Left lung (tissue), 10 donors: ENCODE results near the gene RARB. TPM values are rescaled to one million over a fixed set of nuclear protein-coding genes. Genes with fewer than 3 reads are reported as not detected.

Experiments
- ATAC-seq: fragments of 200-7000 bp; cut with Tn5 transposase; one replicate; pipeline ENCODE4 v1.9.1; 2020; ENCODE audit warnings: moderate library complexity
- DNase-seq, 4 donors: peaks; one replicate each; pipeline ENCODE4 v3.0.0-alpha.2; 2013 to 2020
- H3K27ac ChIP-seq, 2 donors: fragments of 200-600 bp; sonication (generic) in 1 of 2; one replicate each; pipeline versions ENCODE4 v1.5.0 to v1.8.0; 2020 to 2021
- H3K27me3 ChIP-seq, 2 donors: fragments of 200-600 bp; sonication (generic) in 1 of 2; one replicate each; pipeline versions ENCODE4 v1.5.0 to v1.8.0; 2020 to 2021
- H3K36me3 ChIP-seq, 2 donors: fragments of 200-600 bp; sonication (generic) in 1 of 2; one replicate each; pipeline versions ENCODE4 v1.5.0 to v1.8.0; 2020 to 2021
- H3K4me1 ChIP-seq, 2 donors: fragments of 200-600 bp; one replicate each; pipeline ENCODE4 v1.8.0; 2021
- H3K4me3 ChIP-seq, 2 donors: fragments of 200-600 bp; sonication (generic) in 1 of 2; one replicate each; pipeline versions ENCODE4 v1.5.0 to v1.8.0; 2020 to 2021; ENCODE audit warnings: mild to moderate bottlenecking in 1 of 2
- H3K9me3 ChIP-seq, 2 donors: fragments of 200-600 bp; sonication (generic) in 1 of 2; one replicate each; pipeline versions ENCODE4 v1.5.0 to v1.8.0; 2020 to 2021
- CTCF ChIP-seq, 2 donors: fragments of 200-600 bp; sonication (generic) in 1 of 2; IDR thresholded peaks; one replicate each; pipeline versions ENCODE4 v1.5.0 to v1.8.0; 2021; ENCODE audit warnings: antibody characterized with exemption in 2 of 2
- intact Hi-C, 2 donors: fragments of 100-400 bp; cut with DNase I; formaldehyde crosslinking; loops; one replicate each; pipeline versions ENCODE4 v1.11.2 to v1.14.2; 2022
- polyA plus RNA-seq, 6 donors: library from polyadenylated mRNA; unstranded; fragments of 120-200 nt; gene quantifications; one replicate each; pipeline ENCODE4 v1.2.1, GENCODE V29; 2013; ENCODE audit not compliant: insufficient read length in 6 of 6
- total RNA-seq, 2 donors: library from RNA; stranded (reverse); fragmentation: NEBNext Ultra II Directional; extraction: Animal tissue kit (Norgen Biotek cat#: 25700); gene quantifications; one replicate each; pipeline ENCODE4 v1.2.1, GENCODE V29; 2021
- donor health status: DM: no; HTN: yes; CAD: no.
- donor health status: DM: no; HTN: no; CAD: no.

Gene RARB
- total and polyA plus RNA-seq, 8 donors: 4.1 to 40.1 (median 33.3) TPM

- H3K36me3 ChIP-seq: no peaks in the 10 kb centered on the region
- intact Hi-C loops: no loop called here
These were observed 44.7 kb downstream of the RARB start for GRCh38 chr3:25472731-25473130.

GRCh38 chr3:25473246-25473645 is 45.2 kb downstream of the RARB start:
- no peak for DNase-seq
- peaks cover 13 to 16% of the 10 kb centered on the region in 2 donors for H3K4me1 ChIP-seq
- no peak for TF ChIP-seq CTCF (IDR thresholded peaks at IDR 0.05)
- no peaks in the 10 kb centered on the region for H3K27me3 ChIP-seq
- no peaks in the 10 kb centered on the region for H3K9me3 ChIP-seq
- intact Hi-C loops: no loop called here
- no peak for ATAC-seq
- no peaks in the 10 kb centered on the region for H3K36me3 ChIP-seq
- no peak overlapping the region for H3K27ac ChIP-seq
- H3K4me3 ChIP-seq: no peak overlapping the region

More at GRCh38 chr3:25472731-25473130, 44.7 kb downstream of the RARB start:
- DNase-seq (no peak), ATAC-seq (no peak)
- Histone ChIP-seq H3K27me3 (no peaks in the 10 kb centered on the region), H3K4me1 (peaks cover 13 to 16% of the 10 kb centered on the region in 2 donors), H3K27ac (no peak overlapping the region), H3K9me3 (no peaks in the 10 kb centered on the region), H3K4me3 (no peak overlapping the region)
- TF ChIP-seq CTCF (IDR thresholded peaks at IDR 0.05): no peak

GRCh38 chr3:25474052-25474451 is 46.0 kb downstream of the RARB start:
- intact Hi-C loops: no loop called here
- H3K4me1 ChIP-seq: peaks cover 9% of the 10 kb centered on the region in 2 donors

GRCh38 chr3:25476639-25477038 is 48.6 kb downstream of the RARB start:
- no peak for TF ChIP-seq CTCF (IDR thresholded peaks at IDR 0.05)
- H3K36me3 ChIP-seq: no peaks in the 10 kb centered on the region
- intact Hi-C loops: no loop called here
- no peaks in the 10 kb centered on the region for H3K9me3 ChIP-seq
- H3K27ac ChIP-seq: no peak overlapping the region
- no peak overlapping the region for H3K4me3 ChIP-seq
- H3K4me1 ChIP-seq: peaks cover 1 to 5% of the 10 kb centered on the region in 2 donors
- ATAC-seq (peak; percentile 55), DNase-seq (peak in 1 of 4 donors; percentile 44)
- H3K27me3 ChIP-seq: no peaks in the 10 kb centered on the region

More at GRCh38 chr3:25474052-25474451, 46.0 kb downstream of the RARB start:
- no peaks in the 10 kb centered on the region for H3K36me3 ChIP-seq
- no peak for TF ChIP-seq CTCF (IDR thresholded peaks at IDR 0.05)
- H3K27ac ChIP-seq: no peak overlapping the region
- no peak for ATAC-seq
- no peak overlapping the region for H3K4me3 ChIP-seq
- no peak for DNase-seq
- no peaks in the 10 kb centered on the region for H3K9me3 ChIP-seq
- H3K27me3 ChIP-seq: no peaks in the 10 kb centered on the region

GRCh38 chr3:25478211-25478757 is 50.2 kb downstream of the RARB start:
- TF ChIP-seq CTCF (IDR thresholded peaks at IDR 0.05): no peak
- Histone ChIP-seq H3K27me3 (no peaks in the 10 kb centered on the region), H3K4me3 (no peak overlapping the region), H3K9me3 (no peaks in the 10 kb centered on the region), H3K36me3 (no peaks in the 10 kb centered on the region), H3K4me1 (peaks cover 0 to 4% of the 10 kb centered on the region in 2 donors), H3K27ac (no peak overlapping the region)
- intact Hi-C loops: no loop called here
- no peak for ATAC-seq
- DNase-seq: no peak
